Mesendoderm (in vitro differentiated cells): ENCODE measurements around the gene DNAH7. TPM values are rescaled to one million over a fixed set of nuclear protein-coding genes. Genes with fewer than 3 reads are reported as not detected.
A peak's percentile ranks its signal among the peaks of the same experiment; 100 is the strongest.

Source experiments
- DNase-seq: peaks from one replicate; pipeline ENCODE4 v3.0.0; 2013
- H2AK5ac ChIP-seq: 2 replicates; pipeline ENCODE4 v1.6.1; 2013; ENCODE audit warnings: low read length, inconsistent platforms
- H2BK120ac ChIP-seq: 2 replicates; pipeline ENCODE4 v1.6.1; 2013; ENCODE audit warnings: low read depth, mild to moderate bottlenecking, low read length, moderate library complexity, mixed read lengths
- H2BK15ac ChIP-seq: replicated peaks from 2 replicates; pipeline ENCODE4 v1.6.1; 2013; ENCODE audit warnings: low read depth, mild to moderate bottlenecking, moderate library complexity
- H2BK5ac ChIP-seq: 2 replicates; pipeline ENCODE4 v1.6.1; 2013; ENCODE audit warnings: low read length, inconsistent platforms
- H3K18ac ChIP-seq: 2 replicates; pipeline ENCODE4 v1.6.1; 2013; ENCODE audit warnings: mild to moderate bottlenecking, low read length, mixed read lengths
- H3K23ac ChIP-seq: one replicate; pipeline ENCODE4 v1.6.1; 2013; ENCODE audit warnings: low read length
- H3K27ac ChIP-seq: 2 replicates; pipeline ENCODE4 v1.5.1; 2013; ENCODE audit warnings: low read depth, mild to moderate bottlenecking, inconsistent platforms, low read length, moderate library complexity
- H3K27me3 ChIP-seq: 2 replicates; pipeline ENCODE4 v1.6.1; 2013; ENCODE audit warnings: low read length, control low read depth, mild to moderate bottlenecking, inconsistent platforms; ENCODE audit not compliant: insufficient read depth, poor library complexity
- H3K36me3 ChIP-seq: 2 replicates; pipeline ENCODE4 v1.6.1; 2013; ENCODE audit warnings: low read length, inconsistent platforms; ENCODE audit not compliant: control insufficient read depth, insufficient read depth
- H3K4ac ChIP-seq: one replicate; pipeline ENCODE4 v1.6.1; 2013; ENCODE audit warnings: low read depth, mild to moderate bottlenecking, low read length, moderate library complexity
- H3K4me1 ChIP-seq: 2 replicates; pipeline ENCODE4 v1.6.1; 2013; ENCODE audit warnings: low read depth, low read length, inconsistent platforms; ENCODE audit not compliant: control insufficient read depth
- H3K4me2 ChIP-seq: 2 replicates; pipeline ENCODE4 v1.6.1; 2013; ENCODE audit warnings: low read length
- H3K4me3 ChIP-seq: 2 replicates; pipeline ENCODE4 v1.5.1; 2013; ENCODE audit warnings: mild to moderate bottlenecking, low read length
- H3K56ac ChIP-seq: one replicate; pipeline ENCODE4 v1.6.1; 2013; ENCODE audit warnings: low read length
- H3K79me1 ChIP-seq: 2 replicates; pipeline ENCODE4 v1.6.1; 2013; ENCODE audit warnings: low read length, inconsistent platforms
- H3K79me2 ChIP-seq: 2 replicates; pipeline ENCODE4 v1.6.1; 2013; ENCODE audit warnings: mild to moderate bottlenecking, low read length; ENCODE audit not compliant: control insufficient read depth, insufficient read depth
- H3K9ac ChIP-seq: 2 replicates; pipeline ENCODE4 v1.6.1; 2013; ENCODE audit warnings: low read length, inconsistent platforms
- H4K5ac ChIP-seq: one replicate; pipeline ENCODE4 v1.6.1; 2013; ENCODE audit warnings: low read length
- H4K8ac ChIP-seq: one replicate; pipeline ENCODE4 v1.6.1; 2013; ENCODE audit warnings: low read depth, mild to moderate bottlenecking, control low read depth, low read length, moderate library complexity
- WGBS: extraction: QIAGEN DNeasy Blood & Tissue Kit; methylation state at CpG from one replicate; pipeline ENCODE4 v1.1.7; 2013; ENCODE audit warnings: low lambda C conversion rate, missing lambda C conversion rate; ENCODE audit not compliant: insufficient coverage; ENCODE audit errors: extremely low coverage; 5-methylcytosine and 5-hydroxymethylcytosine counted together
- polyA plus RNA-seq, 2 experiments: library from polyadenylated mRNA; stranded (reverse); fragments of 200-250 nt; gene quantifications; one replicate each; pipeline ENCODE4 v1.2.3, GENCODE V29; 2013

The DNAH7 gene
- polyA plus RNA-seq (2013, experiment 1 of 2): 0.08 TPM
- 0.03 TPM for polyA plus RNA-seq (2013, experiment 2 of 2)

DNA sequence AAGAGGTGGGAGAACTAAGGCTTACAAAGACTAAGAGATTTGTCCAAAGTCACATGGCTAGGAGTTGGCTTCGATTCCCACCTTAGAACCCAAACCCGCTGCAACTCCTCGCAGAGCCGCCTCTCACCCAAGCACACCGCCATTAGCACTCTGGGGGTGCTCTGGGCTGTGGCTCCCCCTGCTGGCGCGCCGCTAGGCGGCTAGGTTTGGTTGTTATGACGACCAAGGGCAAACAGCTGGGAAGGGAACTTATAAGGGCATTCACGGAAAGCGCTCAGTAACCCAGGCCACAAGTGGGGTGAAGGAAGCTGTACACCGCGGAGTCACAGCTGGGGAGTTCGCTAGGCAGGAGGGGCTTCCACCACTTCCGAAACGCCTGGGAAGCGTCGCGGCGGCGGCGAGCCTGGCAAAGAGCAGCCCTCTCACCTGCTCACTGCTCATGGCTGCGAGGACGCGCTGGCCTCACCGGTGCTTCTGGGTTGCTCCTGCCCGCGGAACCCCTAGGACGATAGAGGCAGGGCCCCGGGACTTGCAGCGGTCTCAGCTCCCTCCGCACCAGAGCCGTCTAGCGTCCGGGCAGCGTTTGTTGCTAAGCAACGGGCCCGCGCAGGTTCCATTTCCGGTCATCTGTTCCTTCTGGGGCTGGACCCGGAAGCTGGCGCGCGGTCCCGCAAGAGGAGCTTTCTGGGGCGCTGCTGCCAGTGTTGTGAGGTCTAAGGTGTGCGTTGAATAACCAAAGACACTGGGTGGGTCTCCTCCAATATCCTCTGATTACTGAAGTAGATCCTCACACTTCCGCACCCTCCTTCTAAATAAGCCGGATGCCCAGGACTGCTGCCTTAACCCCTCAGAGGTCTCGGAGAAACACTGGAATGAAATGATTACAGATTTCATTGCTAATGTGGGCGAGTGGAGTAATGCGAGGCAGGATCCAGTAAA is at the start of gene DNAH7:
Gene DNAH7 (minus strand): TSS at position 567 of the 939 bp plus-strand sequence. CDS start 126 bp downstream, at position 441.
- Histone ChIP-seq H4K5ac (peak within 1 kb of the TSS; percentile 8), H3K23ac (no peak within 1 kb of the TSS), H3K79me1 (no peaks in the 10 kb centered on the region), H3K4me1 (no peaks in the 10 kb centered on the region), H3K4ac (no peak within 1 kb of the TSS), H3K79me2 (no peaks in the 10 kb centered on the region), H3K27ac (no peak within 1 kb of the TSS), H3K36me3 (no peaks in the 10 kb centered on the region), H2AK5ac (no peak within 1 kb of the TSS), H2BK5ac (no peak within 1 kb of the TSS), H3K56ac (peak within 1 kb of the TSS; percentile 85), H3K4me3 (peak within 1 kb of the TSS; percentile 78), H3K9ac (peak within 1 kb of the TSS; percentile 72), H3K4me2 (peak within 1 kb of the TSS; percentile 77), H4K8ac (no peak within 1 kb of the TSS), H3K27me3 (no peaks in the 10 kb centered on the region), H2BK120ac (no peak within 1 kb of the TSS), H3K18ac (no peak within 1 kb of the TSS), H2BK15ac (no peak within 1 kb of the TSS)
- DNase-seq: peak; percentile 92
- no CpG with 5 or more reads among the region's 53 CpGs for WGBS

DNA sequence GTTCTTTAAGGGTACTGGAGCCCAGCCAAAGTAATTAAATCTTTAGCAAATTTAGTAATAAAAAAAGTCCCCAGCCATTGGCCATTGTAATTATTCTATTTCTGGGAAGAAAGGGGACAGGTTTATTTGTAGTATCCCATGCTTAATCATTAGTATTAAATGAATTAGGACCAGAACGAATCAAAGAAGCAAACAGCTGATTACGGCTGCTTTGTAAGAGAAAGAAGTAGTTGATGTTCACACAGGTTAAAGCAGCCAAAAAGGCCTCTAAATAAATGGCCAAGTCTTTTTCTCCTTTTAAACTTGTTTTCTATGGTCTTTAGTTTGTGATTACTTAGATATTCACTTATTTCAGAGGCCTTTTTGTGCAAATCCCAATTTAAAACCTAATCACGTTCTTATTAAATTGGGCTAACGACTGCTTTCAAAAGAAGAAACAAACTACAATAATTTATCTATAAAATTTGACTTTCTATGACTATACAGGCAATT is 48.6 kb upstream of the DNAH7 start:
- Histone ChIP-seq H3K4me2 (no peak overlapping the region), H2BK5ac (no peak overlapping the region), H3K9ac (no peak overlapping the region), H2BK15ac (no peak overlapping the region), H4K5ac (no peak overlapping the region), H3K27ac (no peak overlapping the region), H3K18ac (no peak overlapping the region), H4K8ac (no peak overlapping the region), H2BK120ac (no peak overlapping the region), H2AK5ac (no peak overlapping the region), H3K4ac (no peak overlapping the region), H3K27me3 (no peaks in the 10 kb centered on the region), H3K4me3 (no peak overlapping the region), H3K56ac (no peak overlapping the region), H3K79me1 (no peaks in the 10 kb centered on the region), H3K79me2 (no peaks in the 10 kb centered on the region), H3K36me3 (no peaks in the 10 kb centered on the region), H3K23ac (no peak overlapping the region), H3K4me1 (peaks cover 3% of the 10 kb centered on the region)
- 100% methylated on average over 2 of the region's 4 CpGs for WGBS
- DNase-seq: no peak

DNA sequence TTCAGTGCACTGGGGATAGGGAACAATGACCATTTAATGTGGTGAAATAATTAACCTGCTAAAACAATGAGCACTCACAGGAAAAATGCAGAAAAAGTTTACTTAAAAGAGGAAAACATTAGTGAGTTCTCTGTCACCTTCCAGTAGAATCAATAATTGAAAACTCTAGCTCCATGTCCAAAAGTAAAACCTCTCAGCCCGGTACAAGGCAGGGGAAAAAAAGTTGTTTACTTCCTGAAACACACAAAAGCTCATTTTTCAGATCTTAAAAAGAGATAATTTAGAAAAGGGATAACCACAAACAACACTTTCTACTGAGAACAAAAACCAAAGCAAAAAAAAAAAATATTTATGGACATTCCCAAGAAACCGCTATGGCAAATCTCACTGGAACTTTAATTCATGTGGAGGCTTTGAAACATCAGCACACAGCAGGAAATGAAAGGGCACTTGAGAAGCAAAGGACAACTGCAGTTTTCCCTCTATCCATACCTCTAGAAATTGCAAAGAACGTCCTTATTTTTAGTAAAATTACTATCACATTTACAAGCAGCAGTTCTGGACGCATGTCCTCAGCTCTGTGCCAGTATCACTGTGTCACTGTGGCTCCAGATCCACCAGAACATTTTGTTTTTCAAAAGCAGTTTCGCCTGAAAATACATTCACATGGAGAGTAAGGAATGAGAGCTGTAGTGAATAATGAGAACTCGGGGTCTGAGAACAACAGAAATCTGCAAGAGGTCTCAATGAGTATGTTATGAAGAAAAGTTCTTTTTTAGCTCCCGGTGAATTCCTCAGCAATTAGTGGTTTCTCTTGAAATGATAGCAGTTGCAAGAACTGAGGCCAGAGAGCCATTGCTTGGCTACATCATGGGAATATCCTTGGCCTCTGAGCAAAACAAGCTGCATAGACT is 44.7 kb upstream of the DNAH7 start:
- no CpG with 5 or more reads among the region's 7 CpGs for WGBS

DNA sequence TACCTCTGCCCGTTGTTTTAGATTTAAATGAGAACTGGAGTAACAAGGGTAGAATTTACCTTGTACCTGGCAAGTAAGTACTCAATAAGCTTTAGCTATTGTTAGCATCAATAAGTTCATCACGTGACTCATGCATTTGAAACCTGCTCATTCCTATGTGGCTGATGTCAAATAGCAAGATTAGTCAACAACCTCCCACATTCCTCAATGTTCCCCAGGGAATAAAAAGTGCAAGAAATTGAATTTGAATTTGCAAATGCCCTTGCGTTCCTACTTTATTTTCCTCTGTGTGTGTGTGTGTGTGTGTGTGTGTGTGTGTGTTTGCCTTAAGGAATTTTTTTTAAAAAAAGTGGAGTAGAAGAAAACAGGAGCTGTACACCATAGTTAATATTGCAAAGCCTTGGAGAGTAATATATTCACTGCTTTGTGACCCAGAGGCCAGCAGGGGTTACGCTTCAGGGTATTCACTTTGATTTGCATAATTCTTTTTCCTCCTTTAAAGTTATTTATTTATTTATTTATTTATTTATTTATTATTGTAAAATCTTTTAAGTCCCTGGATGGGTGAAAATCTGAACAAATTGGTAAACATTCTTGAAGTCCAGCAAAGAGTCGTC is 43.9 kb upstream of the DNAH7 start:
- Histone ChIP-seq H2BK5ac (no peak overlapping the region), H3K4me1 (peaks cover 3% of the 10 kb centered on the region), H3K4ac (no peak overlapping the region), H3K18ac (no peak overlapping the region), H3K4me3 (no peak overlapping the region), H3K27me3 (no peaks in the 10 kb centered on the region), H3K4me2 (no peak overlapping the region), H2BK120ac (no peak overlapping the region), H4K8ac (no peak overlapping the region), H3K79me1 (no peaks in the 10 kb centered on the region), H2AK5ac (no peak overlapping the region), H3K79me2 (no peaks in the 10 kb centered on the region), H3K56ac (no peak overlapping the region), H3K23ac (no peak overlapping the region), H3K9ac (no peak overlapping the region), H2BK15ac (no peak overlapping the region), H3K27ac (peak overlapping the region; percentile 25), H4K5ac (no peak overlapping the region), H3K36me3 (no peaks in the 10 kb centered on the region)
- peak; percentile 89 for DNase-seq
- no CpG with 5 or more reads among the region's 5 CpGs for WGBS

More for the DNA sequence above, 44.7 kb upstream of the DNAH7 start:
- peak overlapping the region; percentile 75 for H3K18ac ChIP-seq
- peak; percentile 23 for DNase-seq
- peak overlapping the region; percentile 28 for H4K8ac ChIP-seq
- no peaks in the 10 kb centered on the region for H3K79me1 ChIP-seq
- H3K4me1 ChIP-seq: peaks cover 3% of the 10 kb centered on the region
- no peaks in the 10 kb centered on the region for H3K27me3 ChIP-seq
- no peak overlapping the region for H3K23ac ChIP-seq
- H2BK15ac ChIP-seq: no peak overlapping the region
- no peak overlapping the region for H3K4me2 ChIP-seq
- H3K56ac ChIP-seq: peak overlapping the region; percentile 73
- H3K36me3 ChIP-seq: no peaks in the 10 kb centered on the region
- H2BK5ac ChIP-seq: peak overlapping the region; percentile 41
- no peak overlapping the region for H3K9ac ChIP-seq
- H2BK120ac ChIP-seq: peak overlapping the region; percentile 64
- H3K4ac ChIP-seq: no peak overlapping the region
- H3K4me3 ChIP-seq: no peak overlapping the region
- H3K79me2 ChIP-seq: no peaks in the 10 kb centered on the region
- H3K27ac ChIP-seq: peak overlapping the region; percentile 77
- no peak overlapping the region for H4K5ac ChIP-seq
- no peak overlapping the region for H2AK5ac ChIP-seq

DNA sequence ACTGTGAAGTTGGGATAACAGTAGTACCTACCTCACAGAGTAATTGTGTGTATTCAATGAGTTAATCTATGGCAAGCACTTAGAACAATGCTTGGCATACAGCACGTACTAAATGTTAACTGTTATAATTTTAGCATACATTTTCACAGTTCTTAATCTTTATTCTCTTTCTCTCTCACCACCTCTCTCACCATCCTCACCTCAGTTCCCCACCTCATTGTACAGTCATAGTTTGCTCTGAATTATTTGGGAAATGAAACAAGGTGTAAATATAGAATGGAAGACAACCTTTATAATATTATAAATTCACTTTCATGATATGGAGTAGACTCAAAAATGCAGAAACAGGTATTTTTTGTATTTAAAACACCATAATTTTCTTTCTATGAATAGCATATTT is 40.0 kb upstream of the DNAH7 start:
- Histone ChIP-seq H2BK15ac (no peak overlapping the region), H3K23ac (no peak overlapping the region), H3K4me1 (peaks cover 3% of the 10 kb centered on the region), H3K27ac (no peak overlapping the region), H2BK120ac (no peak overlapping the region), H4K8ac (no peak overlapping the region), H3K79me2 (no peaks in the 10 kb centered on the region), H3K4ac (no peak overlapping the region), H3K4me3 (no peak overlapping the region), H3K4me2 (no peak overlapping the region), H3K9ac (no peak overlapping the region), H4K5ac (no peak overlapping the region), H3K36me3 (no peaks in the 10 kb centered on the region), H3K18ac (no peak overlapping the region), H2AK5ac (no peak overlapping the region), H2BK5ac (no peak overlapping the region), H3K27me3 (no peaks in the 10 kb centered on the region), H3K79me1 (no peaks in the 10 kb centered on the region), H3K56ac (no peak overlapping the region)
- no CpG with 5 or more reads among the region's 1 CpG for WGBS
- no peak for DNase-seq
